GM13977 (cell line): Measurements from ENCODE around the gene RIIAD1.

Experiments
- DNase-seq: peaks from one replicate; pipeline ENCODE4 v3.0.0; 2012; ENCODE audit warnings: low spot score
- in situ Hi-C: fragments of 300-500 bp; cut with MboI; formaldehyde crosslinking; loops from one replicate; pipeline ENCODE4 v1.12.0; 2022; ENCODE audit warnings: low sequenced_read_pairs, low pct_unique_long_range_greater_than_20kb, mixed read lengths, inconsistent platforms; ENCODE audit not compliant: unreplicated experiment
- TF ChIP-seq, protein P1 (sequence below): IDR thresholded peaks from 2 replicates; pipeline ENCODE4 v1.5.1; 2012; ENCODE audit warnings: mild to moderate bottlenecking, control low read depth; ENCODE audit not compliant: insufficient read depth; ENCODE audit errors: extremely low read depth, missing control alignments

Gene RIIAD1

DNA sequence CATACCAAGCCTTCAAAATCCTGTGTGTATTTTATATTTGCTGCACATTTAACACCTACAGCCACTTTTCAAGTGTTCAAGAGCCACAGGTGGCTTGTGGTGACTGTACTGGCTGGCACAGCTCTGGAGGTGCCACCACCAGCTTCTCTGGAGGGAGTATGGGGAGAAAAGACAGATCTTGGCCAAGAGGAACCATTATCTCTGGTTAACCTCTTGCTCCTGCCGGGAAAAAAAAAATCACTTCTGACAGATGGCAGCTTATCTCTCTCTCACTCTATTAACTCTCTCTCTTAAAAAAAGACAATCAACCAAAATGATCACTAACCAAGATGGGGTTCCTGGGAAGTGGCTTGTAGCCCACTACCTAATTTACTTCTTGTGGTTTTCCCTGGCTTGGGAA lies 1.2 kb upstream of the RIIAD1 start:
- TF ChIP-seq, protein P1, sequence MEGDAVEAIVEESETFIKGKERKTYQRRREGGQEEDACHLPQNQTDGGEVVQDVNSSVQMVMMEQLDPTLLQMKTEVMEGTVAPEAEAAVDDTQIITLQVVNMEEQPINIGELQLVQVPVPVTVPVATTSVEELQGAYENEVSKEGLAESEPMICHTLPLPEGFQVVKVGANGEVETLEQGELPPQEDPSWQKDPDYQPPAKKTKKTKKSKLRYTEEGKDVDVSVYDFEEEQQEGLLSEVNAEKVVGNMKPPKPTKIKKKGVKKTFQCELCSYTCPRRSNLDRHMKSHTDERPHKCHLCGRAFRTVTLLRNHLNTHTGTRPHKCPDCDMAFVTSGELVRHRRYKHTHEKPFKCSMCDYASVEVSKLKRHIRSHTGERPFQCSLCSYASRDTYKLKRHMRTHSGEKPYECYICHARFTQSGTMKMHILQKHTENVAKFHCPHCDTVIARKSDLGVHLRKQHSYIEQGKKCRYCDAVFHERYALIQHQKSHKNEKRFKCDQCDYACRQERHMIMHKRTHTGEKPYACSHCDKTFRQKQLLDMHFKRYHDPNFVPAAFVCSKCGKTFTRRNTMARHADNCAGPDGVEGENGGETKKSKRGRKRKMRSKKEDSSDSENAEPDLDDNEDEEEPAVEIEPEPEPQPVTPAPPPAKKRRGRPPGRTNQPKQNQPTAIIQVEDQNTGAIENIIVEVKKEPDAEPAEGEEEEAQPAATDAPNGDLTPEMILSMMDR = no peak
- in situ Hi-C loops = no loop called here

DNA sequence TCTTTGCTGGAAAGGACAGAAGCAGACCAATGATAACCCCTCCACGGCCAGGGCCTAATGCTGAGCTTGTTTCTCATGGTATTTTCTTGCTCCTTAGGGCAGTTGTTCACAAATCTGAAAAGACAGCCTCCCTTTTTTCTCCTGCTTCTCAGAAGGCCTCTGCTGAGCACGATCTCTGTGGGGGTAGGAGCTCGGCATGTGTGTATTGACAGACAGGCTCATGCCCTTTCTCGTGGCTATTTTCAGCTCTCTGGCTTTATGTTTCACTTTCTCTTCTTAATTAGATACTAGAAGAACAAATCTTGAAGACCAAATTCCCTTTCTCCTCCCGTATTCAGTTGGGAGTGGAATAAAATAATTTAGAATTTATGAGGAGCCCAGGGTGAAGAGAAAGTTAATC lies 768 bp upstream of the RIIAD1 start:
- TF ChIP-seq, protein P1 = no peak
- peak; percentile 81 for DNase-seq
- in situ Hi-C loops = no loop called here

More for the DNA sequence above, 1.2 kb upstream of the RIIAD1 start:
- DNase-seq = no peak

DNA sequence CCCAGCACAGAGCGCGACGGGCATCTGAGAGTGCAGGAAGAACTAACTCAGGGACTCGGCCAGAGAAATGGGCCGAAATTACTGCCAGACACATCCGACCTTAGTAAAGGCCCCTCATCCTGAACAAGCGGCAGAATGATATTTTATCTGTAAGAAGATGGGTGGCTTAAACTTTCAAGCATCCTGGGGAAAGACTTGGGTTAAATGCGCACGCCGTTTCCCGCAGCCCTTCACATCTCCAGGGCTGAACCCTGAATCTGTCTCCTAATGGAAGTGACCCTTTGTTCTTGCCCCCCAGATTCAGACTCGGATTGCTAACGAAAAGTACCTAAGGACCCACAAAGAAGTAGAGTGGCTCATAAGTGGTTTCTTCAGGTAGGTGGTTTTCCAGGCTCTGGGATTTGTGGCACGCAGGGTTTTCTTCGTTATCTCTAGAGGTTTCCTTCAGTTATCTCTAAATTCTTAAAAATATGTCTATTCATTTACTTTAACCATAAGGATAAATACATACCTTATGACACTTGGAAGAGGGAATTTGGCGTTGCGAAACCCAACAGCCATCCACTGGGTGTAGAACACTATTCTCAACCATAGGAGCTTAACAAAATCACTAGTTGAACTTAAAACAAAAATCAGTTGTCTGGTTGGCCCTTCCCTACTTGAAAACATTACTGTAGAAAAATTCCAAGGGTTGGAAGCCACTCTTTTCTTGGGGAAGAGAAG lies 627 bp downstream of the RIIAD1 start:
- TF ChIP-seq, protein P1 = no peak
- in situ Hi-C loops = no loop called here
- no peak for DNase-seq

DNA sequence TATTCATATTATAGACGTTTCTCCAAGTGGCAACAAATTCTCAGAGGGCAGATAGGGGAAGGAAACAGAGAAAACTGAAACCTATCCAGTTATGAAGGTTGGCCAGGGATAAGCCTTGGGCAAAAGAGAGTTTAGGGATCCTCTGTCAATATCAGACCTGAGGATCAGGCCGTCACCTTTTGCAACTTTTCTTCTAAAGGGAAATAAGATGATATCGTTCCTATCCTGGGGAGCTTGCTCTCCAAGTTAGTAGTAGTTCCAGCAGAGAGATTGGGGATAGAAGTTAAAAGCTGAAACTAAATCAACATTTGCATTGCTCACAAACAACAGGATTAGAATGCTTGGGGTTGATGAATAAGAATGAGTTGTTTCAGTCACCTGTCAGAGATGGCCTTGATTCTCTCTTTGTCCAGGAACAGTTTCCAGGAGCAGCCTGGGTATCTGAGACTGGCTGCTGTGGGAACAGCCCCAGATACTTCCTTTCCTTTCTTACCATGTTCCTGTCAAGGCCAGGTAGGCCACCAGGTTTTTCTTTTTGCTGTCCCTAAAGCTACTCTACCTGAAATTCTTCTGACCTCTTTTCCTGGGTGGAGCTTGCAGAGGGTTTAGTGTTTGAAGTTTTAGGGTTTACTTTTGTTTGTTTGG lies 2.5 kb downstream of the RIIAD1 start:
- TF ChIP-seq, protein P1 = no peak
- in situ Hi-C loops = no loop called here
- DNase-seq = peak; percentile 3

DNA sequence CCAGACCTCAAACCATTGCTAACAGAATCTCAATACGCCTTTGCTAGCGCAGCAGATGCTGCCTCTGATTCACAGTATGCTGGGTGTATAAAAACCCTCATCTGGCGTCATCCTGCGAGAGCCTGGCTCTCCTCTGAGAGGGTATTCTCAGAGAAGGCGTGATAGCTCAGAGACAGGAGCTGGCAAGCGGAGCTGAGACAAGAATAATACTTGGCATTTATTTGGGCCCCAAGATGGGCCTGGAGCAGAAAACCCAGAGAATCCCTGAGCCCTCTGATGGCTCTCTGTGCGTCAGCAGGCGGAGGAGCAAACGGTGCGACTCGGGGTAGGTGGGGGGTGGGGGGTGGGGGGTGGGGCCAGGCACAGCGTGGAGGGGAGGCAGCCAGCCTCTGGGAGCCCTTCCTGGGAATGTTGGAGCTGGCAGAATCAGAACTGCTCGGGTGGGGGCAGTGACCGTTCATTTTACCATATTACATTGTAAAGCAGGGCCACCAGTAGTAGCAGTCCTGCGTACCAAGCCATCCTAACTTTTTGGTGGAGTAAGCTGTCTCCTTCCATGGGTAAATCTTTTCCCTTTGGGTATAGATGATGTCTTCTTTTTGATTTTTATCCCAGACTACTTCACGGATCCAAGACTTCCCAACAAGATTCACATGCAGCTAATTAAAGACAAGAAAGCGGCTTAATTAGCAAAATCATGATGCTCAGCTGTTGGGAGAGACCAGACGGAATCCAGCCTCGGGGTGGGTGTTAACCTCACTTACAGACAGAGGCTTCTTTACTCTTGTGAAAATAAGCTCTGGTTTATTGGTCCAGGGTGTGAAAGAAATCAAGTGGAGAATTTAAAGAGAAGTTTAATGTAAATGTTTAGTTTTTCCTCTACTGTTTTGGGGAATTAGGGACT lies 7.1 kb downstream of the RIIAD1 start:
- no peak for DNase-seq
- in situ Hi-C loops = no loop called here
- TF ChIP-seq, protein P1 = no peak

DNA sequence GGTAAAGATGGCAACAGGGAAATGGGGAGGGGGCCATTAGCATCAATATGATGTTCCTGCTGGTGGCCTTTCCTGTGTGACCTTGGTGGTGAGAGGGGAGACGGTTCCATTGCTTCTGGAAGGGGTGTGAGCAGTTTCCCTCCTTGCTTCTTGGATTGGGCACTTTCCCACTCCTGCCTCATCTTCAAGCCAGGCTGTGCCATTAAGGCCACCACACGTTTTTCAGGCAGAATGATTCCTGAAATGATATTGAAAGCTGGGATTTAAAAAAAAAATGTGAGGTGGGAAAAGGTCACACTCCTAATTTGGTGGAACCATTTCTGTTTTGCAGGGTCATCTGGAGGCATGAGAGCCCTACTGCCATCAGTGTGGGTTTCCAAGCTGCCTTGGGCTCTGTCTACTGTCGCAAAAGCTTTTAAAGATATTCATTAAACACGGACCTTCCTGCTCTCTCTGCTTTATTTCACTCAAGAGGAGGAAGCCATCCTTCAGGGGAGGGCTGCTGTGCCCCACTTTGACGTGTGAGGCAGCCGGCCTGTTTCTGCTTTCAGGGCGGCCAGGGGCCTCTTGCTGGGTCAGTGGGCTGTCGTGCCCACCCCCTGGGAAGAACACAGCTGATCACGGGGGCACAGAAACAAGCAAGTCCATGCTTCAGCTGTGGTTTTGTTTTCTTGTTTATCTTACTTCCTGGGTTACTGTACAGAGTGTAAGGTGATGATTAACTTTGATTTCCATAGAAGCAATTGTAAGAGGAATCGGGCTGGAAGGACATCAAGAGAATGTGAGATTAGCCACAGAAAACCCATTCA lies 8.0 kb downstream of the RIIAD1 start:
- in situ Hi-C loops = no loop called here
- TF ChIP-seq, protein P1 = no peak
- DNase-seq = peak; percentile 4
